HG03460 (cell line): ENCODE results near the gene SIX2.

Experiments used
- ATAC-seq: cut with Tn5 transposase; IDR thresholded peaks from one replicate; pipeline ENCODE4 v1.9.1; 2021; ENCODE audit not compliant: unreplicated experiment

SIX2 gene

DNA sequence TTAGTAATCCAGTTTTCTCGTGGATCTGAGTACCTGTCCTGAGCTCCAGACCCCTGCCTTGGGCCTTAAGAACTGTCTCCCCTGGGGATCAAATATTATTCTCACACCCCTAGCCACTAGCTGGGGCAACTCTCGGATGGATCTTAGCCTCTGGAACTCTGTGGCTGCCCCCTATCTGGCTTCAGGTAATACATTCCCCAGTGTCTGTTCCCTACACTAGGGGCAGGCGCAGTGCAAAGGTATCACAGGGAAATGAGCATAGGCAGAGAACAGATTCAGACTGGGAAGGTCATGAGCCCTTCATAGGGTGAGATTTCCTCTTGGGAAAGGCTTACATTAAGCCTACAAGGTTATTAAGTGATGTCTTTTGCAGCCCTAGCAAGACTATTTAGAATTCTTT is 11.2 kb upstream of the SIX2 start:
- no peak for ATAC-seq

DNA sequence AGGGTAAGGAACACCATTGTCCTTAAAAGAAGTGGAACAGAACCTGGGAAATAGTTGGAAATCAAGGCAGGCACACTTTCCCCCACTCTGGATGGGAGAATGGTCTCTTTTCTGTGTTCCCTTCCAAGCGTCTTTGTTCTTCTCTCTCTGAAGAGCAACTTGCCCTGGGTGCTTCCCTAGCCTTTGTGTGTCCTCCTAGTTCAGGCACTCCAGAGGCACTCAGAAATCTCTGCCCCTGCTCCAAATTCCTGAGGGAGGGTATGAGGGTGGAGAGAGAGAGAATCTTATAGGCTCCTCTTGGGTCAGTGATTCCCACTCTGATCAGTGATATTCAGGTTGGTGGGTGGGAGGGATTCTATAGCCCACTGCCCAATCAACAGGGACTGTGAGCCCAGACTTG is 8.8 kb upstream of the SIX2 start:
- no peak for ATAC-seq

GRCh38 chr2:45014831-45015230 is 5.6 kb upstream of the SIX2 start:
- ATAC-seq: no peak

DNA sequence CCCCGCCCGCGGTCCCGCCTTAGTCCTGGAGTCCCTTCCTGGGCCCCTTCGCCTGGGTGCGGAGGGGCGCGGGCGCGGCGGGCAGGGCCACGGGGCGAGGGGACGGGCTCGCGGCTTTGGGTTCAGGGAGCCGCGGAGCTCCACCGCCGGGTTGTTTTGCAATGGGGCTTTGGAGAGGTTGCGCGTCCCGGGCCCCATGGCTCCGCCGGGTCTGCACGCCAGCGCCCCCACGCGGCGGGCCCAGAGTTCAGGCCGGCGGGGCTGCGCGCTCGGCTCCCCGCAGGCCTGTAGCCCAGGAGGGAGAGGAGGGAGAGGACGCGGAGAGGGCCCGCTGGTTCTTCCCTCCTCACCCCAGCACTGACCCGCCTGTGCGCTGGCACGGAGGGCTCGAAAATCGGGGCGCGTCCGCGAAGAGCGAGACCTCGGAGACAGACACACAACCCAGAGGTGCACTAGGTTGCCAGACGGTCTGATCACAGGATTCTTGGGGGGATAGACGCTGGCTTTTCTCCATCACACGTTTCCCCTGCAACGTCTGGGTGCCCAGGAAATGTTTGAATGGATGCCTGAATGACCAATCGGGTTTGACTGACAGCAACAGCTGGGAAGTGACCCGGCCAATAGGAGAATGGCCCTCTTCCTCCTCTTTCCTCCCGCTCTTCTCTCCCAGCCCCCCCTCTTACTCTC is 4.9 kb upstream of the SIX2 start:
- no peak for ATAC-seq

DNA sequence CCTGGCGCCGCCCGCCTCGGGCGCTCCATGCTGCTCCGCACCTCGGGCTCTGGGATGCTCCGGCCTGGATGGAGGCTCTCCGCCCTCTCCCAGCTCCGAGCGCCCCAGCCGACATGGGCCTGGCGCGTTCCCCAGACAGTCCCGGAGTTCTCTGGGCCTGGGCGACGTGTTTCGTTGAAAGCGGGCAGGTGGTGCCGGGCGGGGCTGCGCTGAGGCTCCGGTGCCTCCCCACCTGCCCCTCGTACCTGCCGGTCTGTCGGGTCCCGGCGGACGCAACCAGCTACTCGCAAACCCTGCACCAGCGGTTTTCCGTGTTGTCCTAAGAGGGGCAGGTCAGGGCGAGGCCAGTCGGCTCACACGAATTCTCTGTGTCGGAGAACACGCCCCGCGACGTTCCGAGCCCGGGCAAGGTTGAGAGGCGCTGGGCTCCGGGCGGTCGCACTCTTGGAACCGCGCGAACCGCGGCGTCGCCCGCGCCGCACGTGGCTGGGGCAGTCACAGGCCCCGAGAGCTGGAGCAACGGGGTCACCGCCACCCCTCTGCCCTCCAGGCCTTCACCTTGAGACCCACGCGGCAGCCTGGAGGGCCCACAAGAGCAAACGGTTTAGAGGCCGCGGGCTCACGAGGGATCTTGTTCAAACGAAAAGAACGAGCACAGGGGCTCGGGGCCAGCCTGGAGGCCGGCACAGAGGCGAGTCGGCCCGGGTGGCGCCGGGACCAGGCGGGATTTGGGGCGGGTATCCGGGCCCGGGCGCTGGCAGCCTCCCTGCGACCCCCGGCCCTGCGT is 4.2 kb upstream of the SIX2 start:
- ATAC-seq: no peak

GRCh38 chr2:45012733-45013132 is 3.5 kb upstream of the SIX2 start:
- no peak for ATAC-seq

DNA sequence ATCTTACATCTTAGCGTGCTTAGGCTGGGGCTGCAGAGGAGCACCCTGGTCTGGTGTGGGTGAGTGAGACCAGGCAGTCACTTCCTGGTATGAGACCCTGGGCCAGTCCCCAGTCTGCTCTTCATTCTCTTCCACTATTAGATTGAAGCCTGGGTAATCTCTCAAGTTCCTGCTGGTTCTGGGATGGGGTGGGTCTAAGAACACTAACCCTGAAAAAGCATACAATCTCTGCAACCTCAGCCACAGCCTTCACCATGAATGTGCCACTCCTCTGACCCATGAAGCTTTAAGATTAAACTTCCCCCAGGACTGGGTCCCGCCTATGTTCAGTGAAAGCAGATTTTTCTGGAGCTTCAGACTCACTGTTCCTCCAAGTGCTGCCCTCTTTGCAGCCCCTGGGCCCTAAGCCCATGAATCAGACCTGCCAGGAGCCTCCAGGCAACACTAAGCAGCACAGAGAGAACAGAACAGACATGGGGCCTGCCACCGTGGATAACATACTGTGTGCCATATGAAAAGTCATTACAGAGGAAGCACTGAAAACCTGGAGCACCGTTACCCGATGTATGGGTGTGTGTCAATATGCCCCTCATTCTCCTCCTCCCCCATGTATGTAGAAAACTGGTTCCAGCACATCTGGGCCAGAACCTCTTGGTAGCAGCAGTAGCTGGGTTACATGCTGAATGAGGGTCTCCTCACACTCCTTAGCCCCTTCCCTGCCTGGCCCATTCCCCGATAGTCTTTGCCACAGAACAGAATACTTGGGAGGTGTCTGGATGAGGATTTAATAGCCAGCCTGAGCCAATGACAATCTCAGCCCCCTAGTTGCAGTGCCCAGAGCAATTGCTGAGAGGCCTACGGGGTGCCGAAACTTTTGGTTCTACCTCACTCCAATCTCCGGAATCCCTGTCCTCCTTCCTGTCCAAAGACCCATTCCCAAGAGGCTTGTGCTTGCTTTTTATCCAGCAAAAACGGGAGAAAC is 2.7 kb upstream of the SIX2 start:
- ATAC-seq: no peak

GRCh38 chr2:45011121-45011520 is 1.9 kb upstream of the SIX2 start:
- no peak for ATAC-seq

- no peak for ATAC-seq
Observed at GRCh38 chr2:45010702-45011012, 1.4 kb upstream of the SIX2 start.

DNA sequence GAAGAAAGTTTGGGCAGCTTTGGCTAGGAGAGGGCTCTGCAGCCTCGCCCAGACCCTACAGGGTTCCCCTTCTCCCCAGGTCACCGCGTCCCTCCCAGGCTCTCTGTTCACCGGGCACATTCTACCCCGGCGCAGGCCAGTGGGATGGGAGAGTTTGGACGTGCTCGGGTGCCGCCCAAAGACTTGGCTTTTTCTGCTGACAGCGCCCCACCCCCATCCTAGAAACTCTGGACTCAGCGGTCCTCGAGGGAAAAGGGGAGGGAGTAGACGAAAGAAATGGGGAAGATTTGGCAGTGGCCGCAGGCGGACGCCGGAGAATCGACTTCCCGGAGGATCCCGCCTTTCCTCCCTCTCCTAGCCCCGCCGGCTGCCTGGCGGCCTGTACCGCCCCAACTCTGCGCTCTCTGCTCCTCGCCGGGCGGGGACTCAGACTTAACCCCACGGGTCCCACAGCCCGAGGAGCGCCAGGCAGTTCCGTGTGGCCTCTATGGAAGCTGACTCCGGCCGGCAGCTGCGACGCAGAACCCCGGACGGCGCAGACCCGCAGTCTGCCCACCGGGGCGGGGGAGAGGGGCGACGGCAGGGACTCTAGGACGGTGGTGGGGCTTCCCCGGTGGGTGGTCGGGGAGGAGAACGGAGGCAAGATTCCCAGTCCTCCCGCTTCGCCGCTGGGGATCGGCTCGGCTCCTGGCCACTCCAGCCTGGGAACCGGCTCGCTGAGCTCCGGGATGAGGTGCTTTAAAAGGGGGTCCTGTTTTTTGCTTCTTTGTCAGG is 863 bp upstream of the SIX2 start:
- ATAC-seq: no peak

GRCh38 chr2:45008296-45009129 is 739 bp downstream of the SIX2 start:
- ATAC-seq: no peak

DNA sequence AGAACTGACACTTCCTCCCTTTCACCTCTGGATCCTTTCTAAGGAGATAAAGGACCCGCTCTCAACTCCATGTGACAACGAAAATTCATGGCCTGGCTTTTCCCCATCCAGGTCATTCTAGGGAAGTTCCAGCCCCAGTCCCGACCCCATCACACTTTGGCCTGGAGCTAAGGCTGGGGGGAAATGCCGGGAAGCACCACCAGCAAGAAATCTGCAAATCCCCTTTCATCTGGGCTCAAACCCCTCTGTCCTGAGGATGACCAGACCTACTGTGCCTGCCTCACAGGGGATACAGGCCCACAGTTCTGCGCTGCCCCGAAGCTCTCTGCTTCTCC is 1.3 kb downstream of the SIX2 start:
- ATAC-seq: no peak

DNA sequence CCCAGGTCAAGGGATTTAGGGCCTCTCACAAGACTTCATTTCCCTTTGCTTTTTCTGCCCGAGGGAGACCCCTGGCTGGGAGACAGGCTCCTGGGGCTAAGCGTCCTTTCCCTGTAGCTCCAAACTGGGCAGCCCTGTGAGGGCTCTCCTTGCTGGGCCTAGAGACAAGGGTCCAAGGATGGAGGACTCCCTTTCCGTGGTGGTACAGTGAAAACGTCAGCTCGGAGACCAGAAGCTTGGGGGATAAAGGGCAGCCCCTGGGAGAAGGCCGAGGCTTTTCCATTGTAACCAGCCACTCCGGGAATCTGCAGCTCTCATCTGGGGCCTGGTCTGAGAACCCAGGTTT is 2.3 kb downstream of the SIX2 start:
- no peak for ATAC-seq

GRCh38 chr2:45006041-45006941 is 3.0 kb downstream of the SIX2 start:
- ATAC-seq: no peak

DNA sequence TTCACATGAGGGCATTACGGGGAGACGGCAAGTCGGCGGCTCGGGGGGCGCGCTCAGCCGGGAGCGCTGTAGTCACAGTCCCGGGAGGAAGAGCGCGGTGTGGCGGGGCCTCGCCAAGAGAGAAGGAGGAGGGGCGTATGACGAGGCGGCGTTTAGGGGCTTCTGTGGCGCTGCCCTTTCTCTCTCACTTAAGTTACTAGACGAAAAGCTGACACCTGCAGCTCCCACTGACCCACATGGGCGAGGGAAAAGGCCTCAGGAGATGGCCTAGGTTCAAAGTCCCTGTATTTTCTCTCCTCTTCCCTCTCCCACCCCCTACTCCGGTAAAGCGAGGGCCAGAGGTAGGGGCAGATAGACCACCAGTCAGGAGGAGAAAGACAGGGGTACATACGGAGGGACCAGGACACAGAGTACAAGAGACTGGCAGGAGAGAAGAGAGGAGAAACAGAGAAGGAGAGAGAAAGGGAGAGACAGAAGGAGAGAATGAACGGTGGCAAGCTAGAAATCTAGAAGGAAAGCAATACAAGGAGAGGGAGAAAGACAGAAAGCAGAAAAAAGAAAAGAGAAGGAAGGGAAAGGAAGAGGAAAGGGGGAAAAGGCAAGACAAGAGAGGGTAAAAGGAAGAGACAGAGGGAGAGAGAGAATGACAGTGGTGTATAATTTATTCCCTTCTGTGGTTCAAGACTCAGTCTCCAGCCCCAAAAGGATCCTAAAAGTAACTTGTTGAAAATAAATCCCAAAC is 3.8 kb downstream of the SIX2 start:
- no peak for ATAC-seq

- ATAC-seq: no peak
Observed at GRCh38 chr2:45004562-45005191, 4.6 kb downstream of the SIX2 start.

DNA sequence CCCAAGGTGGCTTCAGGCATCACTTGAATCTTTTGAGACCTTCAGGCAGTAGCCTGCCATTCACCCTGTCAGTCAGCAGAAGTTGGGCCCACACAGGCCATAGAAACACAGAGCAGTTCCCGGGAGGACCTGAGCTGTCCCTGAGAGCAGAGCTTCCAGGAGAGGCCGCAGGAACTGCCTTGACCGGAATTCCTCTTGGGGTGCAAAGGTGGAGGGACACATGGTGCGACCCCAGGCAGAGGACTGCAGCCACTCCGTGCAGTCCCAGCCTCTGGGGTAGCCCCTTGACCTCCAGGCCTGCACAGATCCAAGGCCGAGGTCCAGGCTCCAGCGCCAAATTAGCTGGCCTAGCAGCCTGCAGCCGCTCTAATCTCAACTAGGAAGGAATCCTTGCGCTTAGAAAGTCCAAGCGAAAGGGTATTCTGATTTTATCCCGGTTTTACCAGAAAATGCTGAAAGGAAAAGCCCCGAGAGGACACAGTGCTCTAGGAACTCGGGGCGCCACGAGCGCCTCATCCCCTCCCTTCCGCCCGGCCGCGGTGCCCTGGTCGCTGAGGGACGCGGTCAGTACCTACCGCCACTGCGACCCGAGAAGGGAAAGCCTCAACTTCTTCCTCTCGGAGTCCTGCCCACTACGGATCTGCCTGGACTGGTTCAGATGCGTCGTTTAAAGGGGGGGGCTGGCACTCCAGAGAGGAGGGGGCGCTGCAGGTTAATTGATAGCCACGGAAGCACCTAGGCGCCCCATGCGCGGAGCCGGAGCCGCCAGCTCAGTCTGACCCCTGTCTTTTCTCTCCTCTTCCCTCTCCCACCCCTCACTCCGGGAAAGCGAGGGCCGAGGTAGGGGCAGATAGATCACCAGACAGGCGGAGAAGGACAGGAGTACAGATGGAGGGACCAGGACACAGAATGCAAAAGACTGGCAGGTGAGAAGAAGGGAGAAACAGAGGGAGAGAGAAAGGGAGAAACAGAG is 5.4 kb downstream of the SIX2 start:
- ATAC-seq: no peak
